ENCODE data around the gene CCDC69.
"Not testable (repeated sequence)": the region's sequence is repeated elsewhere in the genome, so short reads cannot be mapped to it uniquely, and the experiment has no call there.

The CCDC69 gene

GRCh38 chr5:151219789-151220188, 4.1 kb downstream of the CCDC69 start:
- no peak for DNase-seq

GRCh38 chr5:151219138-151219537, 4.8 kb downstream of the CCDC69 start:
- DNase-seq, result no peak

GRCh38 chr5:151218177-151218576, 5.7 kb downstream of the CCDC69 start:
- no peak for DNase-seq

GRCh38 chr5:151216781-151217180, 7.1 kb downstream of the CCDC69 start:
- DNase-seq, result no peak

GRCh38 chr5:151215546-151215880, 8.4 kb downstream of the CCDC69 start:
- DNase-seq, result no peak

- no peak for DNase-seq
These were observed 9.0 kb downstream of the CCDC69 start for GRCh38 chr5:151214614-151215545.

GRCh38 chr5:151213803-151214613, 9.9 kb downstream of the CCDC69 start:
- DNase-seq, result no peak

GRCh38 chr5:151212406-151212798, 11.5 kb downstream of the CCDC69 start:
- DNase-seq, result no peak

- DNase-seq, result no peak
These were observed 15.4 kb downstream of the CCDC69 start for GRCh38 chr5:151208481-151208914.

GRCh38 chr5:151205411-151205810, 18.5 kb downstream of the CCDC69 start:
- DNase-seq, result no peak

- DNase-seq, result no peak
These were observed 19.8 kb downstream of the CCDC69 start for GRCh38 chr5:151204051-151204450.

GRCh38 chr5:151202381-151203139, 21.3 kb downstream of the CCDC69 start:
- DNase-seq, result no peak

GRCh38 chr5:151200913-151201595, 22.8 kb downstream of the CCDC69 start:
- DNase-seq, result no peak

GRCh38 chr5:151199581-151200185, 24.2 kb downstream of the CCDC69 start:
- DNase-seq, result no peak

- DNase-seq, result no peak
These were observed 25.0 kb downstream of the CCDC69 start for GRCh38 chr5:151198861-151199260.

- not testable (repeated sequence) for DNase-seq
These were observed 26.6 kb downstream of the CCDC69 start for GRCh38 chr5:151197291-151197600.

GRCh38 chr5:151196556-151197290, 27.2 kb downstream of the CCDC69 start:
- no peak for DNase-seq

- no peak for DNase-seq
These were observed 28.3 kb downstream of the CCDC69 start for GRCh38 chr5:151195622-151196021.

GRCh38 chr5:151192626-151193025, 31.3 kb downstream of the CCDC69 start:
- DNase-seq, result no peak

- no peak for DNase-seq
These were observed 32.2 kb downstream of the CCDC69 start for GRCh38 chr5:151191661-151192060.

GRCh38 chr5:151189151-151189550, 34.7 kb downstream of the CCDC69 start:
- DNase-seq, result no peak

GRCh38 chr5:151186538-151186937, 37.4 kb downstream of the CCDC69 start:
- DNase-seq, result no peak
